IMR-90 (cell line): Measurements from ENCODE around the gene ROBO2. TPM values are rescaled to one million over a fixed set of nuclear protein-coding genes. Genes with fewer than 3 reads are reported as not detected.

Experiments
- ATAC-seq: fragments of 200-7000 bp; cut with Tn5 transposase; 2 replicates; pipeline ENCODE4 v1.9.1; 2020; ENCODE audit warnings: low read depth, mild to moderate bottlenecking, moderate library complexity
- BruUV-seq: library from RNA; stranded (reverse); fragments of 400-500 nt; replicated peaks from 2 replicates; lab custom pipeline; 2021; lab: Mats Ljungman, UMichigan
- CTCF ChIA-PET: fragments of 300-600 bp; formaldehyde crosslinking; extraction: SDS; loops from one replicate; lab custom pipeline; 2021; ENCODE audit warnings: antibody characterized with exemption; lab: Yijun Ruan, JAX
- POLR2A ChIA-PET: fragments of 300-600 bp; sonication (Branson Sonifier 250); formaldehyde crosslinking; loops from one replicate; lab custom pipeline; 2022; ENCODE audit warnings: antibody characterized with exemption; ENCODE audit not compliant: unreplicated experiment; lab: Charles Lee
- DNase-seq: peaks from one replicate; pipeline ENCODE4 v3.0.0; 2013
- H2AFZ ChIP-seq: replicated peaks from 2 replicates; pipeline ENCODE3; 2013; ENCODE audit warnings: low read length, mild to moderate bottlenecking; ENCODE audit not compliant: poor library complexity
- H2AK5ac ChIP-seq: 2 replicates; pipeline ENCODE4 v1.6.1; 2013; ENCODE audit warnings: low read depth, low read length, inconsistent platforms
- H2AK9ac ChIP-seq: replicated peaks from 2 replicates; pipeline ENCODE3; 2013; ENCODE audit warnings: mild to moderate bottlenecking, low read depth, low read length, moderate library complexity; ENCODE audit not compliant: poor library complexity
- H2BK120ac ChIP-seq: 2 replicates; pipeline ENCODE4 v1.6.1; 2013; ENCODE audit warnings: low read depth, low read length, inconsistent platforms
- H2BK15ac ChIP-seq: 3 replicates; pipeline ENCODE4 v1.6.1; 2013; ENCODE audit warnings: low read depth, low read length, inconsistent platforms
- H2BK20ac ChIP-seq: 2 replicates; pipeline ENCODE4 v1.6.1; 2013; ENCODE audit warnings: low read depth, mild to moderate bottlenecking, inconsistent platforms, low read length, moderate library complexity
- H2BK5ac ChIP-seq: 2 replicates; pipeline ENCODE4 v1.6.1; 2013; ENCODE audit warnings: mild to moderate bottlenecking, low read depth, low read length, inconsistent platforms; ENCODE audit not compliant: poor library complexity, severe bottlenecking
- H3K14ac ChIP-seq: replicated peaks from 2 replicates; pipeline ENCODE4 v1.6.1; 2013; ENCODE audit warnings: low read depth, low read length, inconsistent platforms
- H3K18ac ChIP-seq: 2 replicates; pipeline ENCODE4 v1.6.1; 2013; ENCODE audit warnings: low read depth, low read length, control low read depth
- H3K23ac ChIP-seq: 2 replicates; pipeline ENCODE4 v1.6.1; 2013; ENCODE audit warnings: low read depth, low read length, inconsistent platforms
- H3K27ac ChIP-seq: 2 replicates; pipeline ENCODE4 v1.5.1; 2013; ENCODE audit warnings: mild to moderate bottlenecking, control low read depth, low read length; ENCODE audit not compliant: insufficient read depth
- H3K27me3 ChIP-seq: 2 replicates; pipeline ENCODE4 v1.6.1; 2013; ENCODE audit warnings: low read length; ENCODE audit not compliant: control insufficient read depth, insufficient read depth
- H3K36me3 ChIP-seq: 2 replicates; pipeline ENCODE4 v1.6.1; 2013; ENCODE audit warnings: low read length, mixed read lengths; ENCODE audit not compliant: control insufficient read depth, insufficient read depth
- H3K4ac ChIP-seq: 2 replicates; pipeline ENCODE4 v1.6.1; 2013; ENCODE audit warnings: low read depth, low read length, inconsistent platforms
- H3K4me1 ChIP-seq: 2 replicates; pipeline ENCODE4 v1.6.1; 2013; ENCODE audit warnings: low read length, mixed read lengths; ENCODE audit not compliant: control insufficient read depth, insufficient read depth
- H3K4me2 ChIP-seq: 2 replicates; pipeline ENCODE4 v1.6.1; 2013; ENCODE audit warnings: low read depth, mild to moderate bottlenecking, control low read depth, low read length, moderate library complexity
- H3K4me3 ChIP-seq: 2 replicates; pipeline ENCODE4 v1.5.1; 2013; ENCODE audit warnings: low read depth, mild to moderate bottlenecking, control low read depth, low read length, moderate library complexity; ENCODE audit not compliant: insufficient read depth
- H3K56ac ChIP-seq: 2 replicates; pipeline ENCODE4 v1.6.1; 2013; ENCODE audit warnings: low read length, inconsistent platforms; ENCODE audit not compliant: insufficient read depth; ENCODE audit errors: extremely low read depth
- H3K79me1 ChIP-seq, 2 experiments: 2 replicates each; pipeline ENCODE4 v1.6.1; 2013; ENCODE audit warnings: low read length in 2 of 2, inconsistent platforms in 1 of 2, low read depth in 1 of 2
- H3K9ac ChIP-seq: 2 replicates; pipeline ENCODE4 v1.6.1; 2013; ENCODE audit warnings: low read depth, low read length, control low read depth
- H3K9me1 ChIP-seq: 2 replicates; pipeline ENCODE4 v1.6.1; 2013; ENCODE audit warnings: low read length, inconsistent platforms; ENCODE audit not compliant: insufficient read depth
- H3K9me3 ChIP-seq: 2 replicates; pipeline ENCODE4 v1.6.1; 2013; ENCODE audit warnings: low read length; ENCODE audit not compliant: control insufficient read depth, insufficient read depth
- H4K20me1 ChIP-seq: 2 replicates; pipeline ENCODE4 v1.6.1; 2013; ENCODE audit warnings: low read length, inconsistent platforms; ENCODE audit not compliant: insufficient read depth
- H4K5ac ChIP-seq: 2 replicates; pipeline ENCODE4 v1.6.1; 2013; ENCODE audit warnings: mild to moderate bottlenecking, low read depth, low read length, control low read depth
- H4K8ac ChIP-seq, 2 experiments: 2 replicates each; pipeline ENCODE4 v1.6.1; 2013; ENCODE audit warnings: low read depth in 2 of 2, low read length in 2 of 2, control low read depth in 1 of 2, inconsistent platforms in 1 of 2
- H4K91ac ChIP-seq: 2 replicates; pipeline ENCODE4 v1.6.1; 2013; ENCODE audit warnings: low read depth, low read length, inconsistent platforms; ENCODE audit not compliant: insufficient read depth
- BHLHE40 ChIP-seq: fragments of 150-350 bp; IDR thresholded peaks from 2 replicates; pipeline ENCODE4 v1.6.1; 2016; ENCODE audit warnings: mild to moderate bottlenecking, low read depth, low read length
- CHD1 ChIP-seq: IDR thresholded peaks from 2 replicates; pipeline ENCODE4 v1.6.1; 2012; ENCODE audit warnings: low read depth, low read length, improper control_type of control experiment
- FOS ChIP-seq: fragments of 150-350 bp; IDR thresholded peaks from 2 replicates; pipeline ENCODE4 v1.6.1; 2016; ENCODE audit warnings: low read depth, low read length
- MAFK ChIP-seq: IDR thresholded peaks from 2 replicates; pipeline ENCODE4 v1.6.1; 2012; ENCODE audit warnings: low read depth, low read length, improper control_type of control experiment
- MAZ ChIP-seq: IDR thresholded peaks from 2 replicates; pipeline ENCODE4 v1.6.1; 2012; ENCODE audit warnings: low read depth, mild to moderate bottlenecking, low read length, improper control_type of control experiment, moderate library complexity, borderline replicate concordance
- MXI1 ChIP-seq: IDR thresholded peaks from 2 replicates; pipeline ENCODE4 v1.6.1; 2012; ENCODE audit warnings: low read depth, mild to moderate bottlenecking, low read length, moderate library complexity, borderline replicate concordance
- NFE2L2 ChIP-seq: fragments of 150-350 bp; IDR thresholded peaks from 2 replicates; pipeline ENCODE4 v1.6.1; 2016; ENCODE audit warnings: low read depth, mild to moderate bottlenecking, low read length
- POLR2A ChIP-seq: IDR thresholded peaks from 2 replicates; pipeline ENCODE4 v1.6.1; 2012; ENCODE audit warnings: mild to moderate bottlenecking, low read depth, low read length
- RCOR1 ChIP-seq: IDR thresholded peaks from 2 replicates; pipeline ENCODE4 v1.6.1; 2012; ENCODE audit warnings: mild to moderate bottlenecking, low read length, improper control_type of control experiment; ENCODE audit not compliant: insufficient replicate concordance
- SMC3 ChIP-seq: fragments of 150-350 bp; IDR thresholded peaks from 2 replicates; pipeline ENCODE4 v1.6.1; 2016; ENCODE audit warnings: low read depth, mild to moderate bottlenecking, antibody characterized with exemption, low read length, moderate library complexity
- WGBS, 2 experiments: methylation state at CpG; one replicate each; pipeline versions ENCODE4 v1.1.5 to v1.1.7; 2013; ENCODE audit warnings: missing lambda C conversion rate in 2 of 2; ENCODE audit not compliant: insufficient read length in 1 of 2; ENCODE audit errors: extremely low coverage in 2 of 2; 5-methylcytosine and 5-hydroxymethylcytosine counted together
- dilution Hi-C: fragments of 300-500 bp; cut with HindIII; formaldehyde crosslinking; loops from one replicate; pipeline ENCODE4 v1.14.3; 2018; ENCODE audit warnings: low sequenced_read_pairs; ENCODE audit not compliant: unreplicated experiment
- in situ Hi-C: fragments of 300-500 bp; cut with MboI; formaldehyde crosslinking; loops from 3 replicates; pipeline ENCODE4 v1.14.3; 2019; ENCODE audit warnings: low sequenced_read_pairs, inconsistent platforms, mixed read lengths
- intact Hi-C: fragments of 100-400 bp; cut with micrococcal nuclease; formaldehyde crosslinking; loops from 2 replicates; pipeline ENCODE4 v1.10.0; 2022
- polyA plus RNA-seq, 3 experiments: library from polyadenylated mRNA; depleted of rRNA; stranded (reverse); fragments of >200 nt; gene quantifications; 2 replicates each; pipeline ENCODE4 v1.2.3, GENCODE V29; 2012; ENCODE audit warnings: low replicate concordance in 1 of 3
- total RNA-seq: library from RNA; depleted of rRNA; stranded (reverse); fragments of >200 nt; gene quantifications from 2 replicates; pipeline ENCODE4 v1.2.3, GENCODE V29; 2012
- TF ChIP-seq, protein P1 (sequence below): fragments of 150-350 bp; IDR thresholded peaks from 2 replicates; pipeline ENCODE4 v1.6.1; 2016; ENCODE audit warnings: low read depth, mild to moderate bottlenecking, low read length, moderate library complexity, borderline replicate concordance

ROBO2 gene
- total and polyA plus RNA-seq, 2 of the 4 experiments (the other 2 are of a cell fraction) = 9.3 to 14.5 TPM

GRCh38 chr3:77207753-77208152 lies 167.9 kb downstream of the ROBO2 start:
- dilution Hi-C loops (no loop called here), intact Hi-C loops (no loop called here), in situ Hi-C loops (no loop called here)
- Histone ChIP-seq H2BK15ac (no peak overlapping the region), H3K27me3 (no peaks in the 10 kb centered on the region), H3K23ac (no peak overlapping the region), H3K4ac (no peak overlapping the region), H2AK9ac (peak overlapping the region; percentile 28), H3K27ac (no peak overlapping the region), H3K9ac (no peak overlapping the region), H2BK120ac (no peak overlapping the region), H4K5ac (no peak overlapping the region), H3K4me3 (no peak overlapping the region), H3K36me3 (no peaks in the 10 kb centered on the region), H2BK20ac (no peak overlapping the region), H3K18ac (no peak overlapping the region), H2AK5ac (no peak overlapping the region), H3K4me2 (no peak overlapping the region), H3K79me1 (no peaks in the 10 kb centered on the region), H3K9me1 (no peaks in the 10 kb centered on the region), H4K91ac (no peak overlapping the region), H4K20me1 (no peaks in the 10 kb centered on the region), H3K4me1 (no peaks in the 10 kb centered on the region), H3K14ac (no peak overlapping the region), H2AFZ (no peak overlapping the region), H4K8ac (no peak overlapping the region), H3K56ac (no peak overlapping the region), H2BK5ac (no peak overlapping the region), H3K9me3 (no peaks in the 10 kb centered on the region)
- BruUV-seq = no TSS peak
- no CpG with 5 or more reads among the region's 8 CpGs for WGBS, 2 experiments
- ChIA-PET CTCF (no interaction called here), POLR2A (no interaction called here)
- DNase-seq (no peak), ATAC-seq (no peak)
- TF ChIP-seq BHLHE40 = no peak
- TF ChIP-seq FOS = no peak
- TF ChIP-seq MAFK = no peak
- TF ChIP-seq CHD1 = no peak
- TF ChIP-seq MAZ = no peak
- TF ChIP-seq POLR2A = no peak
- no peak for TF ChIP-seq NFE2L2
- no peak for TF ChIP-seq RCOR1
- no peak for TF ChIP-seq MXI1
- TF ChIP-seq, protein P1, sequence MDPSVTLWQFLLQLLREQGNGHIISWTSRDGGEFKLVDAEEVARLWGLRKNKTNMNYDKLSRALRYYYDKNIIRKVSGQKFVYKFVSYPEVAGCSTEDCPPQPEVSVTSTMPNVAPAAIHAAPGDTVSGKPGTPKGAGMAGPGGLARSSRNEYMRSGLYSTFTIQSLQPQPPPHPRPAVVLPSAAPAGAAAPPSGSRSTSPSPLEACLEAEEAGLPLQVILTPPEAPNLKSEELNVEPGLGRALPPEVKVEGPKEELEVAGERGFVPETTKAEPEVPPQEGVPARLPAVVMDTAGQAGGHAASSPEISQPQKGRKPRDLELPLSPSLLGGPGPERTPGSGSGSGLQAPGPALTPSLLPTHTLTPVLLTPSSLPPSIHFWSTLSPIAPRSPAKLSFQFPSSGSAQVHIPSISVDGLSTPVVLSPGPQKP = no peak
- no peak for TF ChIP-seq SMC3
